H7 (cell line): Measurements from ENCODE around the gene TPSB2. TPM values are rescaled to one million over a fixed set of nuclear protein-coding genes. Genes with fewer than 3 reads are reported as not detected.
"Not testable (repeated sequence)": the region's sequence is repeated elsewhere in the genome, so short reads cannot be mapped to it uniquely, and the experiment has no call there.

ENCODE experiments used
- DNase-seq: peaks from one replicate; pipeline ENCODE4 v3.0.0; 2012
- H3K27me3 ChIP-seq: 2 replicates; pipeline ENCODE4 v1.6.0; 2011; ENCODE audit warnings: mild to moderate bottlenecking, low read length; ENCODE audit not compliant: control insufficient read depth, insufficient read depth
- H3K36me3 ChIP-seq: replicated peaks from 2 replicates; pipeline ENCODE4 v1.5.1; 2011; ENCODE audit warnings: low read length; ENCODE audit not compliant: control insufficient read depth, insufficient read depth
- H3K4me3 ChIP-seq: 2 replicates; pipeline ENCODE4 v1.5.1; 2011; ENCODE audit warnings: low read depth, mild to moderate bottlenecking, control low read depth, low read length, moderate library complexity; ENCODE audit not compliant: insufficient read depth
- total RNA-seq: library from RNA; depleted of rRNA; stranded (reverse); fragments of >200 nt; shearing (Covaris generic); gene quantifications from 2 replicates; pipeline ENCODE4 v1.2.3, GENCODE V29; 2014; rRNA removed

The TPSB2 gene
- not detected in 2 replicates for total RNA-seq

- not testable (repeated sequence) for H3K27me3 ChIP-seq, DNase-seq, H3K36me3 ChIP-seq, H3K4me3 ChIP-seq
Measured at GRCh38 chr16:1230084-1230470, at the start of gene TPSB2. TSS of gene TPSB2 (minus strand) at chr16:1230184. CDS start at chr16:1229951, 233 bp downstream.

GRCh38 chr16:1279081-1279944 lies 49.3 kb upstream of the TPSB2 start:
- no peaks in the 10 kb centered on the region for H3K27me3 ChIP-seq
- DNase-seq, result peak; percentile 58
- H3K4me3 ChIP-seq, result no peak overlapping the region
- H3K36me3 ChIP-seq, result no peaks in the 10 kb centered on the region

DNA sequence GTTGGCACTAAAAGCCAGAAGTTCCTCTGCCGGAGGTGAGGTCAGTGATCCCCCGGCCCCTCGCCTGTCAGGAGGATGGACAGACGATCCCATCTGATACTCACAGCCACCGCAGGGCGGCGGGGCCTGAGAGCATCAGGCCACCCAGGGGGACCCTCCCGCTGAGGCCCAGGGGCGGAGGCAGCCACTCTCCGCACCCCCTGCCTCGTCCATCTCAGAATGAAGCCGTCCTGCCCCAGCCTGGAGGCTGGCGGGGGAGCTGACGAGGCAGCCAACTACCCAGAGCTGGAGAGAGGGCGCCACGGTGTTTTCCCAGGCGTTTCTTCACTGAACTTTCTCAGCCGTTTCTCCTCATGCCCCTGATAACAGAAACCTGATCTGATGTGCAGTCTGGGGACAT lies 48.5 kb upstream of the TPSB2 start:
- no peaks in the 10 kb centered on the region for H3K36me3 ChIP-seq
- H3K27me3 ChIP-seq, result no peaks in the 10 kb centered on the region
- H3K4me3 ChIP-seq, result no peak overlapping the region
- peak; percentile 92 for DNase-seq

GRCh38 chr16:1277617-1278282 lies 47.8 kb upstream of the TPSB2 start:
- H3K36me3 ChIP-seq, result no peaks in the 10 kb centered on the region
- peak; percentile 76 for DNase-seq
- no peak overlapping the region for H3K4me3 ChIP-seq
- H3K27me3 ChIP-seq, result no peaks in the 10 kb centered on the region

DNA sequence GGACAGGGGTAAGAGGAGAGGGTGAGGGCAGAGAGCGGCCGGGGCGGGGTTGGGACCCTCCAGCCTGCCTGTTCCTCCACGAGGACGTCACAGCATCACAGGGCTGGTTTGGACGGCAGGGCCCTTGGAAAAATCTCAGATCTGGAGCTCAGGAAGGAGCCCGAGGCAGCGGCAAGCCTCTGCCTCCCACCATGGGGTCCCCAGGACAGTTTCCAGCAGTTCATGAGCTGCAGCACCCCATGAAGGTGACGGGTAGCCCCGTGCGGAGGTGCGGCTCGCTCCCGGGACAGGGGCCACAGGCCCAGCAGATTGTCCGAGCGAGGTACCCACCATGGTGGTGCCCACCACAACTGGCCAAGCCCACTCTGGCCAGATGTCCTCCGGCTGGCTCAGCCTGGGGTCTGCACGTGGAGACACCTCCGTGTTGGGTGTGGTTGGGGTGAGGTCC lies 47.2 kb upstream of the TPSB2 start:
- Histone ChIP-seq H3K27me3 (no peaks in the 10 kb centered on the region), H3K36me3 (no peaks in the 10 kb centered on the region), H3K4me3 (no peak overlapping the region)
- DNase-seq, result peak; percentile 60

DNA sequence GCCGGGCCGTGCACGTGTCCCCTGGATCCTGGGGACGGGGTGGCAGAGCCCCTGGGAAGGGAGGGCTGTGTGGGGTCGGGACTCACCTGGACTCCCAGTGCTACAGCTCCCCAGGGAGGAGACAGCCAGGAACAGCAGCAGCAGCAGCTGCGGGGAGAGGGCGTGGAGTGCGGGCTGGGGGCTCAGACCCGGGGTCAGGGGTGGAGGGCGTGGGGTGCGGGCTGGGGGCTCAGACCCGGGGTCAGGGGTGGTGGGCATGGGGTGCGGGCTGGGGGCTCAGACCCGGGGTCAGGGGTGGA lies 46.5 kb upstream of the TPSB2 start:
- peak; percentile 61 for DNase-seq
- H3K4me3 ChIP-seq, result no peak overlapping the region
- no peaks in the 10 kb centered on the region for H3K36me3 ChIP-seq
- no peaks in the 10 kb centered on the region for H3K27me3 ChIP-seq

DNA sequence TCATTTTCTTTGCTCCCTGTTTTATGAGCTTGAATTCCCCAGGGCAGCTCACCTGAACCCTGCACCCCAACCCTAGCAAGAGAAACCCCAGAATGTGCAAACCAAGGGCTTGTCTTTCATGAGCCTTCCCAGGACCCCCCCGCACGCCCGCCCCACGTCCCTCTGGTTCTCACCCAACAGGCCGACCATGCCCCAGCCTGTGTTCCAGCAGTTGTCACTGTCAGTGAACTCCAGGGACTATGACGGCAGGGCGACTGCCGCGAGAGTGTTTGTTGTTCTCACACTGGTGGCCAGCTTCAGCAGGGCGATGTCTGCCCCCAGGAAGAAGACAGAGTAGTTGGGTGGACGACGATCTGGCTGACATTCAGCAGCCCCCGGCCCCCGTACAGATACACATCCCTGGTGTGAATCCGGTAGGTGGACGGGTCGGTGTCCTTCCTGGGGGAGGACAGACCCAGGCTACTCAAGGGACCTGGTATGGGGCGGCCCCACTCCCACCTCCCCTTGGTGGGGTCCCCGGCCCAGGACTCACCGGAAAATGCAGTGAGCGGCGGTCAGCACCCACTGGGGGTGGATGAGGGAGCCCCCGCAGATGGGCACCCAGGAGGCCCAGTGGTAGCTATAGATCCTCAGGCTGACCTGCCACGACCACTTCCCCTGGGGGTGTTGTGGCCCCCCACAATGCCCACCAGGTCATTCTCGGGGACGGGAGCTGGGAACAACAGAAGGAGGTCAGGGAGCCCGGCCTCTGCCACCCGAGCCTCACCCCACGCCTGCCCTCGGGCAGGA lies 46.0 kb upstream of the TPSB2 start:
- Histone ChIP-seq H3K36me3 (no peaks in the 10 kb centered on the region), H3K27me3 (no peaks in the 10 kb centered on the region), H3K4me3 (no peak overlapping the region)
- DNase-seq, result peak; percentile 46

GRCh38 chr16:1274767-1275166 lies 44.8 kb upstream of the TPSB2 start:
- no peak for DNase-seq
- Histone ChIP-seq H3K36me3 (no peaks in the 10 kb centered on the region), H3K4me3 (no peak overlapping the region), H3K27me3 (no peaks in the 10 kb centered on the region)

DNA sequence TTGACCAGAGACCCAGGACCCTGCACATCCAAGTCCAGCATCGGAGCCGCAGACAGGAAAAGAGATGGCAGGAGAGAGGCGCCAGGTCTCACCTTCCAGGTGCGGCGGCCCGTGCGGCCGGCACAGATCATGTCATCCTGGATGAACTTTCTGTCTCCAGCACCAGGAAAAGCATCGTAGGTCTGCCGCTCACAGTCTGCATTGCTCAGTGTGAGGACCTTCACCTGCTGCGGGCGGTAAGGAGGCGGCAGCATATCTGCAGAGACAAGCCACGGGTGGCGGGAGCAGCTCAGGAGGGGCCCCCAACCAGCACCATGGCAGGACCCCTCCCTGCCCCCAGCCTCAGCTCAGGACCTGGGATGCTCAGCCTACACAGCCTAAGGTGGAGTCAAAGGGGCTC lies 43.8 kb upstream of the TPSB2 start:
- Histone ChIP-seq H3K4me3 (no peak overlapping the region), H3K27me3 (no peaks in the 10 kb centered on the region)

DNA sequence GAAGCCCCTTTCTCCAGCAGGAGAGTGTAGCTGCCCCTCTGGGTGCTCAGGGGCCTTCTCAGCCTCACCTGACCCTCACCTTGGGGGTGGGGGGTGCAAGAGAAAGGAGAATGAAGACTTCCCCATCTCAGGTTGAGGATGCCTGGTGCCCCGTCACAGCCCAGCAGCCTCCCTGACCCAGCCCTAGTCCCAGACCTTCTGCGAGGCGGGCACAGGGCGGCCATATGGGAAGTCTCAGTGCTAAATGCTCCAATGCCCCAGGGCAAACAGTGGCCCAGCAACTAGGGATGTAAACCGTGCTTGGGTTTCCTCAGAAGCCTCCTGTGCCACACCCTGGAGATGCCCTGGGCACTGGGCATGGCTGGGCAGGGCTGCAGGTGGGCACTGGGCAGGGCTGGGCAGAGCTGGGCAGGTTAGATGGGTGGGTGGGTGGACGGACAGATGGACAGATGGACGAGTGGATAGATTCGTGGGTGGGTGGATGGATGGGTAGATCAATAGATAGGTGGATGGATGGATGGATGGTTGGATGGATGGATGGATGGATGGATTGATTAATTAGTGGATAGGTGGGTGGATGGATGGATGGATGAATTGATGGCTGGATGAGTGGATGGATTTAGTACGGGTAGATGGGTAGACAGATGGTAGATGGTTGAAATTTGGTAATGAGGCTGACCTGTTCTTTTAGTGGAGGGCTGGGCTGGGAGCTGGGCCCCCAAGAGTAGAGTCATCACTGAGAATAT lies 42.6 kb upstream of the TPSB2 start:
- Histone ChIP-seq H3K4me3 (no peak overlapping the region), H3K27me3 (no peaks in the 10 kb centered on the region), H3K36me3 (no peaks in the 10 kb centered on the region)
- peak; percentile 56 for DNase-seq

More for the DNA sequence above, 43.8 kb upstream of the TPSB2 start:
- no peaks in the 10 kb centered on the region for H3K36me3 ChIP-seq
- no peak for DNase-seq

DNA sequence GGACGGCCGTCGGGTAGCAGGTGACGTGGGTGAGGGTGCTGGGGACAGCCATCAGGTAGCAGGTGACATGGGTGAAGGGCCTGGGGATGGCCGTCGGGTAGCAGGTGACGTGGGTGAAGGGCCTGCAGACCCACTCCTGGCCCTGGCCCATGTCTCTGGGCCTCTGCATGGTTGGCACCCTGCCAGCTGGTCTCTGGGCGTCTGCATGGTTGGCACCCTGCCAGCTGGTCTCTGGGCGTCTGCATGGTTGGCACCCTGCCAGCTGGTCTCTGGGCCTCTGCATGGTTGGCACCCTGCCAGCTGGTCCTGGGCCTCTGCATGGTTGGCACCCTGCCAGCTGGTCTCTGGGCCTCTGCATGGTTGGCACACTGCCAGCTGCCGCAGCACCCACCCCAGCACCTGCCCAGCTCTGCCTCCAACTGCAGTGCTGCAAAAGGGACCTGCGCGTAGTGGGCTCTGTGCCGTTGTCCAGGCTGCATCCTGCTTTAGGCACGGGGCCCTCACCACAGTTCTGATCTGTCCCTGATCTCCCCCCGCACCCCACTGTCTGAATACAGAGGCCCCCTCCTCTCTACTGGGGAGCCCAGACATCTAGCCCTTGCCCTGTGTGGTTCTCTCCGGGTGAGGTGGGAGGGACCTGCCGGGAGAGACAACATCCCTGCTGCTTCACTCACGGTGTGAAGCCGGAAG lies 41.9 kb upstream of the TPSB2 start:
- not testable (repeated sequence) for H3K36me3 ChIP-seq, DNase-seq, H3K27me3 ChIP-seq, H3K4me3 ChIP-seq

GRCh38 chr16:1271380-1271723 lies 41.4 kb upstream of the TPSB2 start:
- no peak overlapping the region for H3K4me3 ChIP-seq
- DNase-seq, result no peak
- no peaks in the 10 kb centered on the region for H3K36me3 ChIP-seq
- H3K27me3 ChIP-seq, result no peaks in the 10 kb centered on the region

GRCh38 chr16:1269418-1269817 lies 39.4 kb upstream of the TPSB2 start:
- H3K4me3 ChIP-seq, H3K36me3 ChIP-seq, DNase-seq, H3K27me3 ChIP-seq: not testable (repeated sequence)

DNA sequence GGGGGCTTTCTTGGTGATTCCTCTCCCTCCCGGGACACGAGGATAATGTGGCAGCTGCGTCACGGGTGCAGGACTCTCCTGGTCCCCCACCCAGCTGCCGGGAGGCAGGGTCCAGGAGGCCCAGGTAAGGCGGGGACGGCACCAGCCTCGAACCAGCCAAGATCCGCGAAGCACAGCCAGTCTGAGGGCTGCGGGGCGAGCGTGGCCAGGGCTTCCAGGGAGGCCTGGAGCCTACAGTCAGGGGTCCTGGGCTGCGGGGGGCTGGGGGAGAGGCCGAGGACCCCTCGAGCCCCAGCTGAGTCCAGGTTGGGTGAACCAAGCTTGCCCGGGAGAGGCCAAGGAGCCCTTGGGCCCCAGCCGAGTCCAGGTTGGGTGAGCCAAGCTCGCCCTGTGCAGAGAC lies 35.8 kb upstream of the TPSB2 start:
- no peak for DNase-seq
- Histone ChIP-seq H3K36me3 (no peaks in the 10 kb centered on the region), H3K4me3 (no peak overlapping the region), H3K27me3 (peaks cover 2% of the 10 kb centered on the region; the same call in 1 of the 2 replicates)
